Measurements from ENCODE around the gene TMEM53.
A peak's percentile ranks its signal among the peaks of the same experiment; 100 is the strongest.

The TMEM53 gene

GRCh38 chr1:44645476-44646244, 28.6 kb downstream of the TMEM53 start:
- DNase-seq = no peak

GRCh38 chr1:44644806-44645205, 29.5 kb downstream of the TMEM53 start:
- DNase-seq = no peak

- DNase-seq = no peak
Measured at GRCh38 chr1:44643721-44644334, 30.5 kb downstream of the TMEM53 start.

- DNase-seq = no peak
Measured at GRCh38 chr1:44642925-44643324, 31.4 kb downstream of the TMEM53 start.

GRCh38 chr1:44642255-44642654, 32.0 kb downstream of the TMEM53 start:
- no peak for DNase-seq

GRCh38 chr1:44641126-44642102, 32.9 kb downstream of the TMEM53 start:
- DNase-seq = no peak

GRCh38 chr1:44640200-44640853, 34.0 kb downstream of the TMEM53 start:
- no peak for DNase-seq

- DNase-seq = no peak
Measured at GRCh38 chr1:44637702-44638411, 36.4 kb downstream of the TMEM53 start.

- no peak for DNase-seq
Measured at GRCh38 chr1:44636688-44637598, 37.3 kb downstream of the TMEM53 start.

GRCh38 chr1:44636083-44636687, 38.1 kb downstream of the TMEM53 start:
- no peak for DNase-seq

GRCh38 chr1:44635439-44635838, 38.8 kb downstream of the TMEM53 start:
- no peak for DNase-seq

- DNase-seq = no peak
Measured at GRCh38 chr1:44634606-44635189, 39.6 kb downstream of the TMEM53 start.

GRCh38 chr1:44632598-44632997, 41.7 kb downstream of the TMEM53 start:
- DNase-seq = peak; percentile 20

GRCh38 chr1:44631647-44632539, 42.4 kb downstream of the TMEM53 start:
- DNase-seq = peak; percentile 93

GRCh38 chr1:44631333-44631646, 43.0 kb downstream of the TMEM53 start:
- no peak for DNase-seq

- DNase-seq = no peak
Measured at GRCh38 chr1:44630116-44630515, 44.2 kb downstream of the TMEM53 start.

GRCh38 chr1:44628962-44629756, 45.1 kb downstream of the TMEM53 start:
- DNase-seq = no peak

GRCh38 chr1:44625348-44625747, 48.9 kb downstream of the TMEM53 start:
- DNase-seq = no peak

All from activated CD4-positive, alpha-beta T cell treated with anti-CD3 and anti-CD28 coated beads, Interleukin-2, Interleukin-6, amounts not matched to agents 100 ng/mL and 50 ng/mL, durations not matched to agents 16 hours and 8 hours (primary cell).